ENCODE measurements around the gene TLE5. TPM values are rescaled to one million over a fixed set of nuclear protein-coding genes. Genes with fewer than 3 reads are reported as not detected.
A peak's percentile ranks its signal among the peaks of the same experiment; 100 is the strongest.

TLE5 gene
- total and polyA plus RNA-seq, 9 of the 15 experiments (the other 6 are each of a cell fraction or from before 2014, with no cell fraction given), result 2.0 to 347 (median 235) TPM

- TF ChIP-seq NKRF (IDR thresholded peaks at IDR 0.05; ENCODE audit: borderline replicate concordance) (no peak), TEAD2 (tag; IDR thresholded peaks at IDR 0.05) (no peak), NR0B1 (IDR thresholded peaks at IDR 0.05; ENCODE audit: partially characterized antibody) (no peak), PREB (CRISPR knock-in tag; IDR thresholded peaks at IDR 0.05) (no peak), KDM5B (IDR thresholded peaks at IDR 0.05; ENCODE audit: insufficient replicate concordance, low read depth, low read length) (no peak), FOXP4 (CRISPR knock-in tag; IDR thresholded peaks at IDR 0.05; ENCODE audit: borderline replicate concordance) (no peak), PPARD (CRISPR knock-in tag; IDR thresholded peaks at IDR 0.05) (no peak), HIVEP1 (CRISPR knock-in tag; IDR thresholded peaks at IDR 0.05) (no peak), JUN (IDR thresholded peaks at IDR 0.05; ENCODE audit: borderline replicate concordance, low read depth, low read length) (no peak), JUN (CRISPR knock-in tag; IDR thresholded peaks at IDR 0.05; ENCODE audit: borderline replicate concordance) (no peak), ZNF23 (CRISPR knock-in tag; IDR thresholded peaks at IDR 0.05) (no peak), KLF13 (tag; IDR thresholded peaks at IDR 0.05; ENCODE audit: borderline replicate concordance, low read depth) (no peak), NFYB (IDR thresholded peaks at IDR 0.05; ENCODE audit: extremely low read depth, insufficient read length) (no peak), CCNT2 (IDR thresholded peaks at IDR 0.05; ENCODE audit: borderline replicate concordance, extremely low read depth, insufficient read length, low read depth, low read length) (peak; percentile 43), TBL1XR1 (IDR thresholded peaks at IDR 0.05; ENCODE audit: low read length in 2 of 2) (no peak), ZNF224 (CRISPR knock-in tag; IDR thresholded peaks at IDR 0.05) (no peak), CEBPB (tag; IDR thresholded peaks at IDR 0.05) (no peak), ZNF395 (CRISPR knock-in tag; IDR thresholded peaks at IDR 0.05) (no peak), ARID2 (IDR thresholded peaks at IDR 0.05) (peak; percentile 68)
These were observed 13.5 kb upstream of the TLE5 start (continued) for GRCh38 chr19:3075605-3076431.

All from K562 (cell line).